ENCODE data around the gene EPHB1.

Gene EPHB1

DNA sequence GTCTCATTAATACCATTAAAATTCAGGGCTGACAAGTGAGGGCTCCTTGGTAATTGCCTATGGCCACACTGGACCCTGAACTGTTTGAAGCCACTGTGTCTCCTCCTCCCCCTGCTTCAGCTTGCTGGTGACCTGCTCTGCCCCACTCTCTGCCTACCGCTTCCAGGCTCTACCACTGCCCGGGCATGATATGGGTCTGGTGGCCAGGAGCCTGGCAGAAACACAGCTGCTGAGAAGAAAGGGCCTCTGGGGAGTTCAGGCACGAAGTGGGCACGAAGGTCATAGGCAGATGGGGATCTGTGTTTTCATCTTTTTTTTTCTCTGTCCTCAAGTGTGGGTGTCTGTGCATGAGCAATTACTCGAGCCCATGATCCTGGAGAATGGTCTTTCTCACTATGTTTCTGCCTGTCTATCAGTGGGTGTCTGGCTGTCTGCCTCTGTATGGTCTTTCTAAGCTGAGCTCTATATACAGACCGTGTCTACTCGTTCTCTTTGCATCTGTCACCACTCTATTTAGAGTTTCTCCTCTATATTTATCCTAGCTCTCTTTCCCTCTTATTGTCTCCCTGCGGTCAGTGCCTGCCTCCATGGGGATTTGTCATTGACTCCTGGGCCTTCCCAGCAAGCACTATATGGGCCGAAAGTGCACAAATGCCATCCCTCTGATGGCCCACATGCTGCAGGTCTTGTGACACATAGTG is 42.1 kb upstream of the EPHB1 start:
- no peak for TF ChIP-seq FOXP2 (optimal IDR thresholded peaks at IDR 0.05; ENCODE audit: borderline replicate concordance, extremely low read depth, extremely low read length, insufficient read depth)
- TF ChIP-seq, protein P1, sequence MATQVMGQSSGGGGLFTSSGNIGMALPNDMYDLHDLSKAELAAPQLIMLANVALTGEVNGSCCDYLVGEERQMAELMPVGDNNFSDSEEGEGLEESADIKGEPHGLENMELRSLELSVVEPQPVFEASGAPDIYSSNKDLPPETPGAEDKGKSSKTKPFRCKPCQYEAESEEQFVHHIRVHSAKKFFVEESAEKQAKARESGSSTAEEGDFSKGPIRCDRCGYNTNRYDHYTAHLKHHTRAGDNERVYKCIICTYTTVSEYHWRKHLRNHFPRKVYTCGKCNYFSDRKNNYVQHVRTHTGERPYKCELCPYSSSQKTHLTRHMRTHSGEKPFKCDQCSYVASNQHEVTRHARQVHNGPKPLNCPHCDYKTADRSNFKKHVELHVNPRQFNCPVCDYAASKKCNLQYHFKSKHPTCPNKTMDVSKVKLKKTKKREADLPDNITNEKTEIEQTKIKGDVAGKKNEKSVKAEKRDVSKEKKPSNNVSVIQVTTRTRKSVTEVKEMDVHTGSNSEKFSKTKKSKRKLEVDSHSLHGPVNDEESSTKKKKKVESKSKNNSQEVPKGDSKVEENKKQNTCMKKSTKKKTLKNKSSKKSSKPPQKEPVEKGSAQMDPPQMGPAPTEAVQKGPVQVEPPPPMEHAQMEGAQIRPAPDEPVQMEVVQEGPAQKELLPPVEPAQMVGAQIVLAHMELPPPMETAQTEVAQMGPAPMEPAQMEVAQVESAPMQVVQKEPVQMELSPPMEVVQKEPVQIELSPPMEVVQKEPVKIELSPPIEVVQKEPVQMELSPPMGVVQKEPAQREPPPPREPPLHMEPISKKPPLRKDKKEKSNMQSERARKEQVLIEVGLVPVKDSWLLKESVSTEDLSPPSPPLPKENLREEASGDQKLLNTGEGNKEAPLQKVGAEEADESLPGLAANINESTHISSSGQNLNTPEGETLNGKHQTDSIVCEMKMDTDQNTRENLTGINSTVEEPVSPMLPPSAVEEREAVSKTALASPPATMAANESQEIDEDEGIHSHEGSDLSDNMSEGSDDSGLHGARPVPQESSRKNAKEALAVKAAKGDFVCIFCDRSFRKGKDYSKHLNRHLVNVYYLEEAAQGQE (IDR thresholded peaks at IDR 0.05; ENCODE audit: insufficient read depth in 1 of 2, low read depth in 2 of 2, low read length in 2 of 2), result no peak
- TF ChIP-seq POLR2AphosphoS5 (IDR thresholded peaks at IDR 0.05; ENCODE audit: low read depth, low read length), result no peak
- TF ChIP-seq SIN3A (IDR thresholded peaks at IDR 0.05; ENCODE audit: borderline replicate concordance, insufficient read depth, low read length), result no peak
- TF ChIP-seq TAF1 (IDR thresholded peaks at IDR 0.05; ENCODE audit: borderline replicate concordance, insufficient read depth, low read length), result no peak

DNA sequence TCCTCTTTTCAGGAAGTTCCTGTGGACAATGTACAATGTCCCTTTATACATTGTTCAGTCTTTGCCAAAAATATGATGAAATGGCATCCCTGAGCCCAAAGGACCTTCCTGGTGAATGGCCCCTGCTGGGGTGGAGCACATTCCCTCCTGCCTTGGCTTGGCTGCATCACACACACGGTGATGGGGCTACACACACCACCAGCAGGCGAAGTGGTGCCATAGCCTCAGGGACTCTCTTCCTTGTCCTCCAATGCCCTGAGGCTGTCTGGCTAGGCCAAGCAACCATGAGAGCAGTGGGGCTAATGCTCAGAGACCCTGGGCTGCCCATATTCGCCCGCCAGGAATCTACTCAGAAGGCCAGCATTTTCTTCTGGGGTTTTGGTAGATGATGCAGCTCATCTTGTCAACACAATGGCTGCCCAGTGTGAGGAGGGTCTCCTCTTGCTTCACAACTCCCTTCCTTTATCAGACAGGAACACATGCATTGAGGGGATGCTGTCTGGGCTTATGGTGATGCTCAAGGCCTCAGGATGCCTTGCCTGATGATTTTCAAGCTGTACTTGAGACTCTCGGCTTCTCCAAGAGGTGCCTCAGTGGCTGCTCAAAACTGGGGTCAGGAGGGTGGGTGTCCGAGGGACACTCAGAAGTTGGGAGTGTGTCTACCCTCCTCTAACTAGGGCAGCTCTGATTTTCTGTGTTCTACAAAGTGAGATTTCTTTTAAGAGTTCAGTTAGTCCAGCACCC is 40.9 kb upstream of the EPHB1 start:
- TF ChIP-seq SIN3A (IDR thresholded peaks at IDR 0.05; ENCODE audit: borderline replicate concordance, insufficient read depth, low read length) (no peak), FOXP2 (optimal IDR thresholded peaks at IDR 0.05; ENCODE audit: borderline replicate concordance, extremely low read depth, extremely low read length, insufficient read depth) (no peak), TAF1 (IDR thresholded peaks at IDR 0.05; ENCODE audit: borderline replicate concordance, insufficient read depth, low read length) (no peak), POLR2AphosphoS5 (IDR thresholded peaks at IDR 0.05; ENCODE audit: low read depth, low read length) (no peak)
- TF ChIP-seq, protein P1 (IDR thresholded peaks at IDR 0.05; ENCODE audit: insufficient read depth in 1 of 2, low read depth in 2 of 2, low read length in 2 of 2), result no peak

DNA sequence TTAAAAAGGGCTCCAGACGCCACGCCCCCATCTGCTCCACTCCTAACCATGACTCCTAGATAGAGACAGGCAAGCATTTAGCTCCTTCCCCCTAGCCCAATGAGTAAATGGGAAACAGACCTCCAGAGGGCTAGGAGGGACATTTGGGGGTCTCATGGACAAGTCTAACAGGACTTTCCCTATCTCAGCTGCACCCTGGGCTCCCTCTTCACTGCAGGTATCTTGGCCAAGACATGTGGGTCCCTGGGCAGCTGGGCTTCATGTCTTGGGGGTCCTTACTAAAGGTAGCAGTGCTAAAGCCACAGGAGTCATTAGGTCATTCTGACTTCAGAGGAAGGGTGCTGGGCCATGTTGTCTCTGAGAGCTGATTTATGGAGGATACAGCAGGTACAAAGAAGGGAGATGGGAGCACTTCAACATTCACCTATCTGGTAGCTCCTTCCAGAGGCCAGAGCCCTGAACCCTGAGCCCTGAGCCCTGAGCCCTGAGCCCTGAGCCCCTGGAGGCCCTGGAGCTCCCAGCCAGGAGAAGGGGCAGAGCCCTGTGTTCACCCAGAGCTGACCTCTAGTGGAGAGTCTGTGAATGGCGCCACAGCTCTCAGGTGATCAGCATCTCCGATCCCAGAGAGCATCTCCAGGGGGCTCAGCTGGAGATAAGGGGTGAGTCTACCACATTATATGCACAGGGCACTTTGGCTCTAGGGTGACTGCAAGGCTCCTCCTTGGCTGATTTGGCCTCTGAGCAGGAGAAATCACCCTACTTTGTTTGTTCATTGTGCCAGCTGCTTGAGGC is 40.1 kb upstream of the EPHB1 start:
- TF ChIP-seq, protein P1 (IDR thresholded peaks at IDR 0.05; ENCODE audit: insufficient read depth in 1 of 2, low read depth in 2 of 2, low read length in 2 of 2), result no peak
- no peak for TF ChIP-seq SIN3A (IDR thresholded peaks at IDR 0.05; ENCODE audit: borderline replicate concordance, insufficient read depth, low read length)
- TF ChIP-seq TAF1 (IDR thresholded peaks at IDR 0.05; ENCODE audit: borderline replicate concordance, insufficient read depth, low read length), result no peak
- no peak for TF ChIP-seq POLR2AphosphoS5 (IDR thresholded peaks at IDR 0.05; ENCODE audit: low read depth, low read length)
- no peak for TF ChIP-seq FOXP2 (optimal IDR thresholded peaks at IDR 0.05; ENCODE audit: borderline replicate concordance, extremely low read depth, extremely low read length, insufficient read depth)

DNA sequence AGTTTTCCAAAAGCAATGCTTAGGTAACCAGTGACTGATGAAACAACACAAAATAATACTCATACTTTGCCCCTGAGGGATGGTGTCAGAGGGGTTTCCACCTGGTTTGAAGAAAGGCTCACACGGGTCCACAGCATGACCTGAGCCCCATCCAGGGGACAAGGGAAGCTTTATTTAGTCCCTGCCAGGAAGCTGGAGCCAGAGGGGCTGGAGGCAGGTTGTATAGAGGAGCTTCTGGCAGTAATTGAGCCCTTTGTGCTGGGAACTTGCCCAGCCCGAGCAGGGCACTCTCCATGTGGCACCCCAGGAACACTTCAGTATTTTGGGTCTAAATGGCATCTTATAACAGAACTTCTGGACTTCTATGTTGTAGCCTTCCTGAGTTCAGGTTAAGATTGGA is 39.2 kb upstream of the EPHB1 start:
- TF ChIP-seq FOXP2 (optimal IDR thresholded peaks at IDR 0.05; ENCODE audit: borderline replicate concordance, extremely low read depth, extremely low read length, insufficient read depth), result no peak
- no peak for TF ChIP-seq SIN3A (IDR thresholded peaks at IDR 0.05; ENCODE audit: borderline replicate concordance, insufficient read depth, low read length)
- TF ChIP-seq POLR2AphosphoS5 (IDR thresholded peaks at IDR 0.05; ENCODE audit: low read depth, low read length), result no peak
- TF ChIP-seq TAF1 (IDR thresholded peaks at IDR 0.05; ENCODE audit: borderline replicate concordance, insufficient read depth, low read length), result no peak
- TF ChIP-seq, protein P1 (IDR thresholded peaks at IDR 0.05; ENCODE audit: insufficient read depth in 1 of 2, low read depth in 2 of 2, low read length in 2 of 2), result no peak

All from PFSK-1 (cell line).